Measurements from ENCODE around the gene ZYG11B. TPM values are rescaled to one million over a fixed set of nuclear protein-coding genes. Genes with fewer than 3 reads are reported as not detected.

ZYG11B gene
- 10.6 and 11.4 TPM in 2 replicates for total RNA-seq (2014; rRNA removed; shearing (Covaris generic))

GRCh38 chr1:52726265-52727113 is at the start of gene ZYG11B:
TSS of gene ZYG11B (plus strand) at chr1:52726453. CDS start at chr1:52726654, 201 bp downstream.

GRCh38 chr1:52697795-52698674 is 28.2 kb upstream of the ZYG11B start, which contains the start of gene COA7:
TSS of gene COA7 (minus strand) at chr1:52698347. CDS start at chr1:52698326, 21 bp downstream.

GRCh38 chr1:52842643-52843310 is 116.5 kb downstream of the ZYG11B start, which contains the start of gene ZYG11A:
TSS of gene ZYG11A (plus strand) at chr1:52842760. CDS start at chr1:52842884, 124 bp downstream.

Small RNA genes lying within 50 kb of the gene (small RNA-seq; reads per million reads assigned to genes)
- gene RN7SL62P = not detected
- gene RNU2-30P = 0.29 reads per million
- gene RNU6-969P = not detected

Other genes with a start within 250 kb of the ZYG11B start
- 39.6 and 40.9 TPM in 2 replicates for gene TUT4, start 173.4 kb upstream of the ZYG11B start, total RNA-seq (2014; rRNA removed; shearing (Covaris generic))
- 3.2 and 5.7 TPM in 2 replicates for gene GPX7, start 124.1 kb upstream of the ZYG11B start, total RNA-seq (2014; rRNA removed; shearing (Covaris generic))
- not detected in 2 replicates for gene SHISAL2A, start 93.3 kb upstream of the ZYG11B start, total RNA-seq (2014; rRNA removed; shearing (Covaris generic))
- gene COA7, start 28.1 kb upstream of the ZYG11B start, total RNA-seq (2014; rRNA removed; shearing (Covaris generic)) = 15.1 and 19.3 TPM in 2 replicates
- 0.04 TPM in 1 of 2 replicates, not detected in the other for gene ZYG11A, start 116.3 kb downstream of the ZYG11B start, total RNA-seq (2014; rRNA removed; shearing (Covaris generic))
- gene ECHDC2, start 195.3 kb downstream of the ZYG11B start, total RNA-seq (2014; rRNA removed; shearing (Covaris generic)) = 29.6 and 39.2 TPM in 2 replicates
- gene SCP2, start 200.8 kb downstream of the ZYG11B start, total RNA-seq (2014; rRNA removed; shearing (Covaris generic)) = 49.4 and 51.3 TPM in 2 replicates

All from A375 (cell line).